ENCODE measurements around the gene RPL35.

GRCh38 chr9:124843456-124844034, 18.2 kb downstream of the RPL35 start:
- TF ChIP-seq CTCF (IDR thresholded peaks at IDR 0.05) (no peak), POLR2A (IDR thresholded peaks at IDR 0.05) (no peak)

All from lower leg skin (tissue), 3 donors.